ENCODE results near the gene LRP6. TPM values are rescaled to one million over a fixed set of nuclear protein-coding genes. Genes with fewer than 3 reads are reported as not detected.

The LRP6 gene
- total and polyA plus RNA-seq, 2 of the 13 experiments (the other 11 are each of a cell fraction or from before 2014, with no cell fraction given), result 33.8 to 42.0 TPM

GRCh38 chr12:12194206-12194605, 72.6 kb downstream of the LRP6 start:
- FAIRE-seq, result no peak
- no peak; the same call in 2 of the 3 replicates for ATAC-seq
- H3K27ac ChIP-seq (ENCODE audit: extremely low read length, insufficient read depth, low read length), result no peak overlapping the region
- no peak overlapping the region for H3K4me2 ChIP-seq (ENCODE audit: low read depth, low read length)
- peak; percentile 28 for DNase-seq (ENCODE audit: low spot score)
- H3K9ac ChIP-seq (ENCODE audit: insufficient read depth, low read depth, low read length), result no peak overlapping the region
- H3K9me3 ChIP-seq (ENCODE audit: low read length), result 0 out of 2 replicates have a peak, but pooled peaks cover 7% of the 10 kb centered on the region
- H3K4me3 ChIP-seq (replicated peaks in 1 of 3; ENCODE audit: insufficient read depth in 1 of 3, low read depth in 2 of 3, low read length in 3 of 3), result no peak overlapping the region
- H3K4me1 ChIP-seq (ENCODE audit: insufficient read depth, low read length), result peaks cover 22% of the 10 kb centered on the region
- H4K20me1 ChIP-seq (ENCODE audit: insufficient read depth, low read length), result peaks cover 3% of the 10 kb centered on the region; the same call in 1 of the 2 replicates
- POLR2A ChIA-PET, result no interaction called here
- H2AFZ ChIP-seq (ENCODE audit: low read length), result no peak overlapping the region
- peaks cover 3 to 27% of the 10 kb centered on the region in 2 experiments; a peak in 4 of 5 replicates for H3K36me3 ChIP-seq (replicated peaks in 1 of 2; ENCODE audit: control insufficient read depth in 1 of 2, insufficient read depth in 2 of 2, low read length in 2 of 2)
- no peaks in the 10 kb centered on the region for H3K27me3 ChIP-seq (ENCODE audit: control insufficient read depth in 1 of 2, insufficient read depth in 2 of 2, low read length in 2 of 2)
- CTCF ChIA-PET (ENCODE audit: low intra/inter-chr PET ratio, low total read pairs), result no interaction called here
- in situ Hi-C loops (cut with HindIII; ENCODE audit: extremely low pct_ligation_motif_present, low pct_unique_long_range_greater_than_20kb) (no loop called here), intact Hi-C loops (cut with micrococcal nuclease; ENCODE audit: unreplicated experiment) (no loop called here)
- BruUV-seq (replicated peaks), result no TSS peak
- peaks cover 49% of the 10 kb centered on the region for H3K79me2 ChIP-seq (ENCODE audit: insufficient read depth, low read length)
- 27% methylated on average over 2 of the region's 2 CpGs for WGBS (ENCODE audit: low lambda C conversion rate)
- TF ChIP-seq ZNF615 (CRISPR knock-in tag; IDR thresholded peaks at IDR 0.05; ENCODE audit: borderline replicate concordance) (no peak), NR2F1 (CRISPR knock-in tag; IDR thresholded peaks at IDR 0.05) (0 out of 4 replicates have a peak, but pooled peaks of 1 of the 2 experiments have one; percentile 14), ZNF574 (CRISPR knock-in tag; IDR thresholded peaks at IDR 0.05) (no peak), KDM2A (CRISPR knock-in tag; IDR thresholded peaks at IDR 0.05; ENCODE audit: borderline replicate concordance, low read depth) (no peak), POGK (CRISPR knock-in tag; conservative IDR thresholded peaks at IDR 0.05) (no peak), IRF1 (CRISPR knock-in tag; IDR thresholded peaks at IDR 0.05; ENCODE audit: low read depth) (no peak), KIAA2018 (CRISPR knock-in tag; IDR thresholded peaks at IDR 0.05; ENCODE audit: borderline replicate concordance) (no peak)

All from HepG2 (cell line).